Sigmoid colon (tissue), 7 donors: ENCODE results near the gene S100A6. TPM values are rescaled to one million over a fixed set of nuclear protein-coding genes. Genes with fewer than 3 reads are reported as not detected.

ENCODE experiments used
- DNase-seq: peaks from one replicate; pipeline ENCODE4 v3.0.0-alpha.2; 2019
- H3K27ac ChIP-seq, 4 donors: fragments of 200-600 bp; sonication (generic); one replicate each; pipeline ENCODE4 v1.5.1; 2016 to 2019; ENCODE audit warnings: mild to moderate bottlenecking in 1 of 4
- H3K27me3 ChIP-seq, 3 donors: fragments of 200-600 bp; sonication (generic); one replicate each; pipeline ENCODE4 v1.5.1; 2019; ENCODE audit warnings: mild to moderate bottlenecking in 1 of 3
- H3K36me3 ChIP-seq, 4 donors: fragments of 200-600 bp; sonication (generic); one replicate each; pipeline ENCODE4 v1.5.1; 2016 to 2019
- H3K4me1 ChIP-seq, 4 donors: fragments of 200-600 bp; sonication (generic); one replicate each; pipeline ENCODE4 v1.5.1; 2017 to 2019
- H3K4me3 ChIP-seq, 4 donors: fragments of 200-600 bp; sonication (generic); one replicate each; pipeline ENCODE4 v1.5.1; 2017 to 2019; ENCODE audit warnings: mild to moderate bottlenecking in 2 of 4, moderate library complexity in 1 of 4
- H3K9me3 ChIP-seq, 4 donors: fragments of 200-600 bp in 3 of 4; sonication (generic) in 3 of 4; one replicate each; pipeline versions ENCODE4 v1.5.1 to v1.6.1; 2013 to 2019
- CTCF ChIP-seq, 4 experiments: fragments of 450-650 bp in 3 of 4; fragments of 200-600 bp in 1 of 4; IDR thresholded peaks; one replicate each; pipeline ENCODE4 v1.5.1; 2016 to 2019; ENCODE audit warnings: antibody characterized with exemption in 4 of 4, mild to moderate bottlenecking in 3 of 4, moderate library complexity in 2 of 4
- EP300 ChIP-seq, 4 donors: sonication (generic); formaldehyde crosslinking; IDR thresholded peaks; one replicate each; pipeline ENCODE4 v1.6.1; 2017; ENCODE audit warnings: antibody characterized with exemption in 4 of 4
- POLR2A ChIP-seq, 2 donors: fragments of 450-650 bp; IDR thresholded peaks; one replicate each; pipeline ENCODE4 v1.6.1; 2016; ENCODE audit warnings: antibody characterized with exemption in 2 of 2, mild to moderate bottlenecking in 2 of 2, moderate library complexity in 2 of 2
- POLR2AphosphoS5 ChIP-seq, 4 donors: sonication (generic); formaldehyde crosslinking; IDR thresholded peaks; one replicate each; pipeline ENCODE4 v1.6.1; 2017; ENCODE audit warnings: antibody characterized with exemption in 4 of 4
- WGBS, 2 donors: extraction: QIAGEN DNeasy Blood & Tissue Kit; methylation state at CpG; one replicate each; pipeline ENCODE4 v1.1.7; 2013; 5-methylcytosine and 5-hydroxymethylcytosine counted together
- intact Hi-C: fragments of 100-400 bp; cut with DNase I; formaldehyde crosslinking; loops from one replicate; pipeline ENCODE4 v1.15.1; 2023
- polyA plus RNA-seq, 3 donors: library from polyadenylated mRNA; stranded (reverse); fragments of 200-250 nt; gene quantifications; one replicate each; pipeline ENCODE4 v1.2.3, GENCODE V29; 2013
- total RNA-seq, 4 donors: library from RNA; depleted of rRNA; stranded (reverse); fragments of >200 nt; gene quantifications; one replicate each; pipeline ENCODE4 v1.1.0, GENCODE V29; 2016
- donor health status: healthy with polysubstance abuse.
- donor health status: Bipolar disorder and iron deficiency.
- donor health status: healthy.

S100A6 gene
- total and polyA plus RNA-seq, 7 donors: 445 to 7,223 (median 1,159) TPM

GRCh38 chr1:153546796-153547559, 11.2 kb upstream of the S100A6 start:
- intact Hi-C loops: no loop called here
- no peak for DNase-seq
- no peaks in the 10 kb centered on the region for H3K36me3 ChIP-seq
- no peak overlapping the region for H3K4me3 ChIP-seq
- TF ChIP-seq EP300 (IDR thresholded peaks at IDR 0.05) (no peak), POLR2A (IDR thresholded peaks at IDR 0.05) (no peak), POLR2AphosphoS5 (IDR thresholded peaks at IDR 0.05) (no peak), CTCF (IDR thresholded peaks at IDR 0.05) (no peak)
- 78 to 80% methylated on average over 14 of the region's 14 CpGs for WGBS, 2 donors
- H3K9me3 ChIP-seq: no peaks in the 10 kb centered on the region
- peak overlapping the region; percentile 81 to 90 (median 89) for H3K27ac ChIP-seq
- no peaks in the 10 kb centered on the region for H3K27me3 ChIP-seq
- peaks cover 0 to 81% (median 80%) of the 10 kb centered on the region in 4 donors for H3K4me1 ChIP-seq

GRCh38 chr1:153546371-153546770, 10.6 kb upstream of the S100A6 start:
- Histone ChIP-seq H3K27ac (peak overlapping the region; percentile 81 to 90 (median 89)), H3K36me3 (no peaks in the 10 kb centered on the region), H3K4me3 (peak overlapping the region in 3 of 4 donors; percentile 34 to 50 (median 44)), H3K9me3 (no peaks in the 10 kb centered on the region), H3K4me1 (peaks cover 0 to 82% (median 80%) of the 10 kb centered on the region in 4 donors), H3K27me3 (no peaks in the 10 kb centered on the region)
- no peak for DNase-seq
- WGBS, 2 donors: 91 to 93% methylated on average over 8 of the region's 8 CpGs
- intact Hi-C loops: no loop called here
- no peak for TF ChIP-seq POLR2AphosphoS5 (IDR thresholded peaks at IDR 0.05)
- TF ChIP-seq POLR2A (IDR thresholded peaks at IDR 0.05): no peak
- no peak for TF ChIP-seq EP300 (IDR thresholded peaks at IDR 0.05)
- no peak for TF ChIP-seq CTCF (IDR thresholded peaks at IDR 0.05)

GRCh38 chr1:153545067-153546055, 9.6 kb upstream of the S100A6 start, which contains the start of gene S100A4:
S100A4 (minus strand) TSS chr1:153545806; CDS start chr1:153544794, 1,012 bp downstream.
- DNase-seq: peak; percentile 97
- Histone ChIP-seq H3K27ac (peak within 1 kb of the TSS; percentile 81 to 90 (median 89)), H3K27me3 (no peaks in the 10 kb centered on the region), H3K4me3 (peak within 1 kb of the TSS; percentile 17 to 50 (median 39)), H3K4me1 (peaks cover 0 to 82% (median 80%) of the 10 kb centered on the region in 4 donors), H3K9me3 (no peaks in the 10 kb centered on the region), H3K36me3 (no peaks in the 10 kb centered on the region)
- WGBS, 2 donors: 21 to 35% methylated on average over 19 of the region's 19 CpGs
- intact Hi-C loops: no loop called here
- TF ChIP-seq EP300 (IDR thresholded peaks at IDR 0.05) (peak in 1 of 4 donors; percentile 16), POLR2A (IDR thresholded peaks at IDR 0.05) (peak; percentile 9 to 66), POLR2AphosphoS5 (IDR thresholded peaks at IDR 0.05) (peak; percentile 40 to 87 (median 74)), CTCF (IDR thresholded peaks at IDR 0.05) (no peak)

GRCh38 chr1:153544453-153545066, 8.8 kb upstream of the S100A6 start:
- Histone ChIP-seq H3K9me3 (no peaks in the 10 kb centered on the region), H3K27ac (peak overlapping the region; percentile 81 to 90 (median 89)), H3K4me3 (peak overlapping the region; percentile 17 to 50 (median 39)), H3K27me3 (no peaks in the 10 kb centered on the region), H3K36me3 (no peaks in the 10 kb centered on the region), H3K4me1 (peaks cover 0 to 75% (median 74%) of the 10 kb centered on the region in 4 donors)
- intact Hi-C loops: no loop called here
- 27 to 56% methylated on average over 10 of the region's 10 CpGs for WGBS, 2 donors
- TF ChIP-seq CTCF (IDR thresholded peaks at IDR 0.05): no peak
- no peak for TF ChIP-seq POLR2A (IDR thresholded peaks at IDR 0.05)
- DNase-seq: no peak
